Tibial artery (tissue), 4 donors: Measurements from ENCODE around the gene BTBD9.

Experiments
- DNase-seq, 2 donors: peaks; one replicate each; pipeline ENCODE4 v3.0.0-alpha.2; 2019
- H3K27ac ChIP-seq, 2 donors: fragments of 200-600 bp; sonication (generic) in 1 of 2; 1 replicate in 1 of 2; 2 replicates in 1 of 2; pipeline ENCODE4 v1.5.1; 2018 to 2019; ENCODE audit warnings: mild to moderate bottlenecking in 1 of 2
- H3K27me3 ChIP-seq, 2 donors: fragments of 200-600 bp; sonication (generic) in 1 of 2; one replicate each; pipeline versions ENCODE4 v1.5.1 to v1.6.0; 2016 to 2019
- H3K36me3 ChIP-seq, 3 donors: fragments of 200-600 bp; sonication (generic) in 2 of 3; one replicate each; pipeline ENCODE4 v1.5.1; 2016 to 2019; ENCODE audit warnings: mild to moderate bottlenecking in 2 of 3
- H3K4me1 ChIP-seq, 4 donors: fragments of 200-600 bp; sonication (generic) in 2 of 4; 1 replicate in 3 of 4; 2 replicates in 1 of 4; pipeline ENCODE4 v1.5.1; 2016 to 2019
- H3K4me3 ChIP-seq, 2 donors: fragments of 200-600 bp; sonication (generic) in 1 of 2; 1 replicate in 1 of 2; 2 replicates in 1 of 2; pipeline ENCODE4 v1.5.1; 2018 to 2019; ENCODE audit warnings: mild to moderate bottlenecking in 2 of 2
- H3K9me3 ChIP-seq, 3 donors: fragments of 200-600 bp; sonication (generic) in 1 of 3; one replicate each; pipeline ENCODE4 v1.5.1; 2016 to 2019
- intact Hi-C: fragments of 100-400 bp; cut with DNase I; formaldehyde crosslinking; loops from one replicate; pipeline ENCODE4 v1.15.0; 2023; ENCODE audit warnings: low total_unique reads
- TF ChIP-seq, protein P1 (sequence below), 2 experiments: fragments of 200-600 bp in 1 of 2; fragments of 450-650 bp in 1 of 2; IDR thresholded peaks; one replicate each; pipeline ENCODE4 v1.5.1; 2017 to 2019; ENCODE audit warnings: antibody characterized with exemption in 2 of 2, mild to moderate bottlenecking in 1 of 2, moderate library complexity in 1 of 2

The BTBD9 gene

DNA sequence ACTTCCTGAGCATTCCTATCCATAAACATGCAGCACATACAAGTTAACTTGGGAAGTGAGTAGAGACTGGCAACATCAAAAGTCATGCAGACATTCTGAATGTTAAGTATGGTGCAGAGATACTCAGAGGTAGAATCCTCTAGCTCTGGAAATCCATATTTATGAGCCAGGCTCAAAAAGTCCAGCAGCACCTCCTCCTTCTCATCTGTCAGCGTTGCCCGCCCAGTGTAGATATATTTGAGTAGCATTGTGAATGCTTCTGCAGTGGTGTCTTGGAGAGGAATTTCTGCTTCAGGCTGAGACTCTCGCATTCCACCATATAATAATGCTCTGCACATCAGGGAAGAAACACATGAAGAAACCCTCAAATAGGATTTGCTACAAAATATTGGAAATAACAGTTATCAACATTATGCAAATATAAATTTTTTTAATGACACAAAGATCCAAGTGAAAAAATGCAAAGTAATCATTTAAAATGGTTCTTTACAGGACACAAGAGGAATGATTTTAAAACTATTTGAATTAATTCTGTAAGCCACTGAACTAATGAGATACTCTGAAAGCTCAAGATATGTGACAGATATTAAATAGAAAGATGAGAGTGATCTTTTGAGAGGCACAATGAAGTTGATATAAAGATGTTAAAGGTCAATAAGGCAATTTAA lies 45.6 kb downstream of the BTBD9 start:
- no peak for DNase-seq
- peaks cover 16 to 32% (median 27%) of the 10 kb centered on the region in 3 donors for H3K36me3 ChIP-seq
- H3K4me1 ChIP-seq, result no peaks in the 10 kb centered on the region
- TF ChIP-seq, protein P1, sequence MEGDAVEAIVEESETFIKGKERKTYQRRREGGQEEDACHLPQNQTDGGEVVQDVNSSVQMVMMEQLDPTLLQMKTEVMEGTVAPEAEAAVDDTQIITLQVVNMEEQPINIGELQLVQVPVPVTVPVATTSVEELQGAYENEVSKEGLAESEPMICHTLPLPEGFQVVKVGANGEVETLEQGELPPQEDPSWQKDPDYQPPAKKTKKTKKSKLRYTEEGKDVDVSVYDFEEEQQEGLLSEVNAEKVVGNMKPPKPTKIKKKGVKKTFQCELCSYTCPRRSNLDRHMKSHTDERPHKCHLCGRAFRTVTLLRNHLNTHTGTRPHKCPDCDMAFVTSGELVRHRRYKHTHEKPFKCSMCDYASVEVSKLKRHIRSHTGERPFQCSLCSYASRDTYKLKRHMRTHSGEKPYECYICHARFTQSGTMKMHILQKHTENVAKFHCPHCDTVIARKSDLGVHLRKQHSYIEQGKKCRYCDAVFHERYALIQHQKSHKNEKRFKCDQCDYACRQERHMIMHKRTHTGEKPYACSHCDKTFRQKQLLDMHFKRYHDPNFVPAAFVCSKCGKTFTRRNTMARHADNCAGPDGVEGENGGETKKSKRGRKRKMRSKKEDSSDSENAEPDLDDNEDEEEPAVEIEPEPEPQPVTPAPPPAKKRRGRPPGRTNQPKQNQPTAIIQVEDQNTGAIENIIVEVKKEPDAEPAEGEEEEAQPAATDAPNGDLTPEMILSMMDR (IDR thresholded peaks at IDR 0.05), result no peak
- no peak overlapping the region for H3K27ac ChIP-seq
- intact Hi-C loops, result no loop called here
- no peaks in the 10 kb centered on the region for H3K27me3 ChIP-seq
- no peaks in the 10 kb centered on the region for H3K9me3 ChIP-seq
- H3K4me3 ChIP-seq, result no peak overlapping the region

GRCh38 chr6:38593409-38593808 lies 46.3 kb downstream of the BTBD9 start:
- Histone ChIP-seq H3K4me1 (no peaks in the 10 kb centered on the region), H3K9me3 (no peaks in the 10 kb centered on the region), H3K27ac (no peak overlapping the region), H3K4me3 (no peak overlapping the region), H3K27me3 (no peaks in the 10 kb centered on the region), H3K36me3 (peaks cover 16 to 32% (median 27%) of the 10 kb centered on the region in 3 donors)
- intact Hi-C loops, result no loop called here
- TF ChIP-seq, protein P1 (IDR thresholded peaks at IDR 0.05), result no peak
- no peak for DNase-seq

GRCh38 chr6:38591439-38591838 lies 48.3 kb downstream of the BTBD9 start:
- no peaks in the 10 kb centered on the region for H3K4me1 ChIP-seq
- no peaks in the 10 kb centered on the region for H3K27me3 ChIP-seq
- H3K4me3 ChIP-seq, result no peak overlapping the region
- H3K27ac ChIP-seq, result no peak overlapping the region
- intact Hi-C loops, result no loop called here
- DNase-seq, result no peak
- TF ChIP-seq, protein P1 (IDR thresholded peaks at IDR 0.05), result no peak
- peaks cover 16 to 39% (median 32%) of the 10 kb centered on the region in 3 donors for H3K36me3 ChIP-seq
- no peaks in the 10 kb centered on the region for H3K9me3 ChIP-seq

GRCh38 chr6:38589367-38589720 lies 50.4 kb downstream of the BTBD9 start:
- peaks cover 16 to 39% (median 32%) of the 10 kb centered on the region in 3 donors for H3K36me3 ChIP-seq
- no peaks in the 10 kb centered on the region for H3K4me1 ChIP-seq
- TF ChIP-seq, protein P1 (IDR thresholded peaks at IDR 0.05), result no peak

GRCh38 chr6:38588631-38589366 lies 50.9 kb downstream of the BTBD9 start:
- TF ChIP-seq, protein P1 (IDR thresholded peaks at IDR 0.05), result no peak

More at GRCh38 chr6:38589367-38589720, 50.4 kb downstream of the BTBD9 start:
- no peak overlapping the region for H3K4me3 ChIP-seq
- no peak for DNase-seq
- H3K27ac ChIP-seq, result no peak overlapping the region
- no peaks in the 10 kb centered on the region for H3K27me3 ChIP-seq
- intact Hi-C loops, result no loop called here
- H3K9me3 ChIP-seq, result no peaks in the 10 kb centered on the region

More at GRCh38 chr6:38588631-38589366, 50.9 kb downstream of the BTBD9 start:
- H3K36me3 ChIP-seq, result peaks cover 12 to 36% (median 28%) of the 10 kb centered on the region in 3 donors
- H3K4me3 ChIP-seq, result no peak overlapping the region
- H3K27ac ChIP-seq, result no peak overlapping the region
- H3K9me3 ChIP-seq, result no peaks in the 10 kb centered on the region
- H3K27me3 ChIP-seq, result no peaks in the 10 kb centered on the region
- intact Hi-C loops, result no loop called here
- no peak for DNase-seq
- H3K4me1 ChIP-seq, result no peaks in the 10 kb centered on the region
